PC-3 (cell line): ENCODE data around the gene ZNF423. TPM values are rescaled to one million over a fixed set of nuclear protein-coding genes. Genes with fewer than 3 reads are reported as not detected.

Experiments
- ATAC-seq: fragments of 200-7000 bp; cut with Tn5 transposase; 2 replicates; pipeline ENCODE4 v1.9.1; 2020; ENCODE audit warnings: mild to moderate bottlenecking, moderate library complexity
- BruUV-seq: library from RNA; stranded (reverse); fragments of 400-500 nt; replicated peaks from 2 replicates; lab custom pipeline; 2021; lab: Mats Ljungman, UMichigan
- CTCF ChIA-PET: fragments of 300-600 bp; sonication (Branson Sonifier 250); formaldehyde crosslinking; loops from one replicate; lab custom pipeline; 2022; ENCODE audit warnings: antibody characterized with exemption; lab: Charles Lee
- POLR2A ChIA-PET: fragments of 300-600 bp; sonication (Branson Sonifier 250); formaldehyde crosslinking; loops from one replicate; lab custom pipeline; 2022; ENCODE audit warnings: antibody characterized with exemption; ENCODE audit not compliant: unreplicated experiment; lab: Charles Lee
- DNase-seq: peaks from one replicate; pipeline ENCODE4 v3.0.0-alpha.2; 2015
- H2AFZ ChIP-seq: fragments of 300-600 bp; sonication (generic); 2 replicates; pipeline ENCODE4 v1.6.0; 2016; ENCODE audit warnings: antibody characterized with exemption, low read length
- H3F3A ChIP-seq: fragments of 300-600 bp; sonication (generic); one replicate; pipeline ENCODE4 v1.6.0; 2017; ENCODE audit warnings: antibody characterized with exemption, low read length, control low read depth, mild to moderate bottlenecking; ENCODE audit not compliant: unreplicated experiment
- H3K27ac ChIP-seq: fragments of 300-600 bp; sonication (generic); 2 replicates; pipeline ENCODE4 v1.5.1; 2016; ENCODE audit warnings: mild to moderate bottlenecking, low read length
- H3K27me3 ChIP-seq: fragments of 300-600 bp; sonication (generic); 2 replicates; pipeline ENCODE4 v1.6.1; 2016; ENCODE audit warnings: low read length, mixed read lengths
- H3K36me3 ChIP-seq: fragments of 300-600 bp; sonication (generic); 2 replicates; pipeline ENCODE4 v1.6.1; 2016; ENCODE audit warnings: low read depth, mixed run types, low read length, mixed read lengths
- H3K4me1 ChIP-seq: fragments of 300-600 bp; sonication (generic); 2 replicates; pipeline ENCODE4 v1.5.1; 2016; ENCODE audit warnings: low read length; ENCODE audit not compliant: insufficient read depth
- H3K4me2 ChIP-seq: fragments of 300-600 bp; sonication (generic); 2 replicates; pipeline ENCODE4 v1.6.0; 2016; ENCODE audit warnings: low read length
- H3K4me3 ChIP-seq: fragments of 300-600 bp; sonication (generic); 2 replicates; pipeline ENCODE4 v1.5.1; 2016; ENCODE audit warnings: mild to moderate bottlenecking, low read length, mixed read lengths
- H3K79me2 ChIP-seq: fragments of 300-600 bp; sonication (generic); 2 replicates; pipeline ENCODE4 v1.6.1; 2017; ENCODE audit warnings: low read length, mixed read lengths
- H3K9ac ChIP-seq: fragments of 300-600 bp; sonication (generic); 2 replicates; pipeline ENCODE4 v1.6.0; 2016; ENCODE audit warnings: mild to moderate bottlenecking, low read length
- H3K9me2 ChIP-seq: fragments of 300-600 bp; sonication (generic); replicated peaks from 2 replicates; pipeline ENCODE4 v1.6.1; 2016; ENCODE audit warnings: mixed run types, low read length, mixed read lengths
- H3K9me3 ChIP-seq: fragments of 300-600 bp; sonication (generic); 2 replicates; pipeline ENCODE4 v1.6.1; 2016; ENCODE audit warnings: low read length, mixed read lengths
- H4K20me1 ChIP-seq: fragments of 300-600 bp; sonication (generic); 2 replicates; pipeline ENCODE4 v1.6.1; 2016; ENCODE audit warnings: low read length, mixed read lengths
- EZH2 ChIP-seq: fragments of 300-600 bp; sonication (generic); IDR thresholded peaks from one replicate; pipeline ENCODE4 v1.6.1; 2017; ENCODE audit warnings: antibody characterized with exemption, mild to moderate bottlenecking, low read length; ENCODE audit not compliant: unreplicated experiment
- EZH2phosphoT487 ChIP-seq: fragments of 300-600 bp; sonication (generic); IDR thresholded peaks from 2 replicates; pipeline ENCODE4 v1.6.1; 2018; ENCODE audit warnings: mild to moderate bottlenecking, antibody characterized with exemption, low read length, borderline replicate concordance
- intact Hi-C: fragments of 100-400 bp; cut with micrococcal nuclease; formaldehyde crosslinking; loops from 2 replicates; pipeline ENCODE4 v1.9.0; 2023
- total RNA-seq: library from RNA; depleted of rRNA; stranded (reverse); fragments of >200 nt; gene quantifications from 2 replicates; pipeline ENCODE4 v1.2.3, GENCODE V29; 2014
- TF ChIP-seq, protein P1 (sequence below): fragments of 300-600 bp; sonication (generic); conservative IDR thresholded peaks from 2 replicates; pipeline ENCODE4 v1.5.1; 2017; ENCODE audit warnings: antibody characterized with exemption, low read depth, mild to moderate bottlenecking, low read length

The ZNF423 gene
- total RNA-seq, 1 experiment from 2014 or later = not detected

DNA sequence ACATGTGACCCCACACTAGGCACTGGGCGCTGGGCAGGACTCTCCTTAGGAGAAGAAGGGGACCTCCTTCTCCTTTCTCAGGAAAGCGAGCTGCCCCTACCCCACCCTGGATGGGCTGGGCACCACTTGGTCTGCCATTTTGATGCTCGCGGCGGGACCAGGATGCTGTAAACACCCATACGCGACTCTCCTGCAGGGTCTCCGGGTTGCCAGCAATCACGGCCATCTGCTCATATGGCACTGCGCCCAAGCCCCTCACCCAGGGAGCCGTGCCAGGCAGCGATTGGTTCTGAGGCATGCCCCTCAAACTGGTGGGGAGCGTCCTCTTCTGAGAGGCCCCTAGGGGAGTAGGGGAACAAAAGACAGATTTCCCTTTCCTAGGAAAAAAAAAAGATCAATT, 383.3 kb downstream of the ZNF423 start:
- intact Hi-C loops = no loop called here
- no peak overlapping the region for H2AFZ ChIP-seq
- H4K20me1 ChIP-seq = no peaks in the 10 kb centered on the region
- ATAC-seq (no peak), DNase-seq (no peak)
- no peak overlapping the region for H3K4me2 ChIP-seq
- no peak for TF ChIP-seq EZH2phosphoT487
- no peak for TF ChIP-seq EZH2
- TF ChIP-seq, protein P1, sequence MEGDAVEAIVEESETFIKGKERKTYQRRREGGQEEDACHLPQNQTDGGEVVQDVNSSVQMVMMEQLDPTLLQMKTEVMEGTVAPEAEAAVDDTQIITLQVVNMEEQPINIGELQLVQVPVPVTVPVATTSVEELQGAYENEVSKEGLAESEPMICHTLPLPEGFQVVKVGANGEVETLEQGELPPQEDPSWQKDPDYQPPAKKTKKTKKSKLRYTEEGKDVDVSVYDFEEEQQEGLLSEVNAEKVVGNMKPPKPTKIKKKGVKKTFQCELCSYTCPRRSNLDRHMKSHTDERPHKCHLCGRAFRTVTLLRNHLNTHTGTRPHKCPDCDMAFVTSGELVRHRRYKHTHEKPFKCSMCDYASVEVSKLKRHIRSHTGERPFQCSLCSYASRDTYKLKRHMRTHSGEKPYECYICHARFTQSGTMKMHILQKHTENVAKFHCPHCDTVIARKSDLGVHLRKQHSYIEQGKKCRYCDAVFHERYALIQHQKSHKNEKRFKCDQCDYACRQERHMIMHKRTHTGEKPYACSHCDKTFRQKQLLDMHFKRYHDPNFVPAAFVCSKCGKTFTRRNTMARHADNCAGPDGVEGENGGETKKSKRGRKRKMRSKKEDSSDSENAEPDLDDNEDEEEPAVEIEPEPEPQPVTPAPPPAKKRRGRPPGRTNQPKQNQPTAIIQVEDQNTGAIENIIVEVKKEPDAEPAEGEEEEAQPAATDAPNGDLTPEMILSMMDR = no peak
- no peak overlapping the region for H3K9ac ChIP-seq
- no peak overlapping the region for H3K27ac ChIP-seq
- no peaks in the 10 kb centered on the region for H3K9me2 ChIP-seq
- H3K79me2 ChIP-seq = no peaks in the 10 kb centered on the region
- no peaks in the 10 kb centered on the region for H3K9me3 ChIP-seq
- H3K4me3 ChIP-seq = no peak overlapping the region
- no peaks in the 10 kb centered on the region for H3K4me1 ChIP-seq
- BruUV-seq = no TSS peak
- H3K36me3 ChIP-seq = no peaks in the 10 kb centered on the region
- ChIA-PET POLR2A (no interaction called here), CTCF (no interaction called here)
- H3K27me3 ChIP-seq = peaks cover 3% of the 10 kb centered on the region; the same call in 1 of the 2 replicates
- no peaks in the 10 kb centered on the region for H3F3A ChIP-seq

DNA sequence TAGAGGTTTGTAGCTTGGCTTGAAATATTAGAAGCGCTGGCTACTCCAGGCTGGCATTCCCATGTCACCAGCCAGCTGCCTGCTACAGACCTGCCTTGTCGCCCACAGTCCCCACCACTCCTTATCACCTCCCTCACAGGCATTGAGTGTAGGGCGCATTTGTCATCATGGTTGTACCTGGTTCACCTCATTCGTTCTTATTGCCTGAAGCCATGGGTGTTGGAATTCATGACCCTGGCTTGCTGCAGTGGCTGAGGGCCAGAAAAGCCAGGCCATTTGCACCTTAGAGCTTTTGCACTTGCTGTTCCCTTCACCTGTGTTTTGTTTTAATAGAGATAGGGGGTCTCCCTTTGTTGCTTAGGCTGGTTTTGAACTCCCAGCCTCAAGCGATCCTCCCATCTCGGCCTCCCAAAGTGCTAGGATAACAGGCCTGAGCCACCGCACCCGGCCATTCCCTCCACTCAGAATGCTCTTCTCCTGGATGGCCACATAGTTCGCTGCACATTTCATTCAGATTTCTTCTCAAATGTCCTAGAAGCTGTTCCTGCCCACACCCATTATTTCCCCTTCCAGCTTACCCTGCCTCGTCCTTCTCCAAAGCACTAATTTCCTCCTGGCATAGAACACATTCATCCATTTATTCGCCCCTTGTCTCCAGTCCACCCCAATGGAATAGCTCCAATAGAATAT, 384.7 kb downstream of the ZNF423 start:
- H3K4me3 ChIP-seq = no peak overlapping the region
- H3K36me3 ChIP-seq = no peaks in the 10 kb centered on the region
- H3K27ac ChIP-seq = no peak overlapping the region
- no peaks in the 10 kb centered on the region for H4K20me1 ChIP-seq
- POLR2A ChIA-PET = interaction anchor here (0.6 kb wide), 1 partner anchor 25 kb away, joined by 3 read pairs; no protein-coding TSS in a partner anchor
- H3F3A ChIP-seq = no peaks in the 10 kb centered on the region
- CTCF ChIA-PET = no interaction called here
- no peaks in the 10 kb centered on the region for H3K79me2 ChIP-seq
- DNase-seq (no peak), ATAC-seq (no peak)
- H3K9ac ChIP-seq = no peak overlapping the region
- TF ChIP-seq, protein P1 = no peak
- TF ChIP-seq EZH2phosphoT487 (no peak), EZH2 (no peak)
- no peaks in the 10 kb centered on the region for H3K9me2 ChIP-seq
- no peak overlapping the region for H2AFZ ChIP-seq
- no peak overlapping the region for H3K4me2 ChIP-seq
- BruUV-seq = no TSS peak
- intact Hi-C loops = no loop called here
- peaks cover 3% of the 10 kb centered on the region; the same call in 1 of the 2 replicates for H3K27me3 ChIP-seq
- H3K9me3 ChIP-seq = no peaks in the 10 kb centered on the region
- H3K4me1 ChIP-seq = no peaks in the 10 kb centered on the region

DNA sequence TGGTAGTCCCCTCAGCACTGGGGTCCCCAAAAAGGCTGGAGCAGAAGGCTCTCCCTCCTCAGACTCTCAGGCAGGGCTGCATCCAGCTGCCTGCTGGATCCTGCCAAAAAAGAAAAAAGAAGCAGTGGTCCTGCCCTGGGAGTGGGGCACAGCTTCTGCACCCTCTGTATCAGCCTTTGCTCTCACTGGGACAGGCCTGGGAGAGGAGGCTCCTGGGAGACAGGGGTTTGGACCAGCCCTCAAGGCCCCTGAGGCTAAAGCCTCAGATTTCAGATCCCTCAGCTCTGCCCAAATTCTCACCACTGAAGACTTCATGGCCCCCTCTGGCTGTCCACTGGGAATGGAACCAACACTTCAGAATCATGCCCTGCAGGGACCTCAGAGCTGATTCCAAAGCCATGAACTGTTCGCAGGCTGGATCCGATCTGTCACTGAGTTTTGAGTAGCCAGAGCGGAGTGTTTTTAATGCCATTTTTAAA, 385.4 kb downstream of the ZNF423 start:
- no peaks in the 10 kb centered on the region for H3K9me3 ChIP-seq
- no peak for DNase-seq
- no peaks in the 10 kb centered on the region for H3K36me3 ChIP-seq
- H3K27ac ChIP-seq = no peak overlapping the region
- ChIA-PET POLR2A (interaction anchor here (0.6 kb wide), 1 partner anchor 25 kb away, joined by 3 read pairs; no protein-coding TSS in a partner anchor), CTCF (no interaction called here)
- H3K4me3 ChIP-seq = no peak overlapping the region
- no peak overlapping the region for H2AFZ ChIP-seq
- H3K27me3 ChIP-seq = peaks cover 6% of the 10 kb centered on the region; the same call in 1 of the 2 replicates
- no peaks in the 10 kb centered on the region for H4K20me1 ChIP-seq
- ATAC-seq = no peak
- intact Hi-C loops = no loop called here
- no peak overlapping the region for H3K9ac ChIP-seq
- H3K4me2 ChIP-seq = no peak overlapping the region
- no peak for TF ChIP-seq EZH2phosphoT487
- no peak for TF ChIP-seq EZH2
- TF ChIP-seq, protein P1 = no peak
- H3F3A ChIP-seq = no peaks in the 10 kb centered on the region
- no peaks in the 10 kb centered on the region for H3K4me1 ChIP-seq
- no TSS peak for BruUV-seq
- no peaks in the 10 kb centered on the region for H3K79me2 ChIP-seq
- H3K9me2 ChIP-seq = no peaks in the 10 kb centered on the region
